GM12878 (cell line): ENCODE data around the gene ENG. TPM values are rescaled to one million over a fixed set of nuclear protein-coding genes. Genes with fewer than 3 reads are reported as not detected.

Experiments
- ATAC-seq: fragments of 200-7000 bp; cut with Tn5 transposase; 3 replicates; pipeline ENCODE4 v1.9.1; 2020; ENCODE audit warnings: mild to moderate bottlenecking, moderate library complexity
- BruUV-seq: library from RNA; stranded (reverse); fragments of 400-500 nt; replicated peaks from 2 replicates; lab custom pipeline; 2021; lab: Mats Ljungman, UMichigan
- CTCF ChIA-PET: fragments of 300-600 bp; sonication (Branson Sonifier 250); formaldehyde crosslinking; extraction: SDS; loops from one replicate; lab custom pipeline; 2021; ENCODE audit warnings: inconsistent platforms; lab: Yijun Ruan, JAX
- POLR2A ChIA-PET: fragments of 350-600 bp; formaldehyde crosslinking; extraction: SDS; loops from one replicate; lab custom pipeline; 2021; ENCODE audit warnings: inconsistent platforms; lab: Charles Lee
- RAD21 ChIA-PET: fragments of 300-600 bp; sonication (Branson Sonifier 250); formaldehyde crosslinking; loops from one replicate; lab custom pipeline; 2023; ENCODE audit warnings: antibody characterized with exemption; ENCODE audit not compliant: unreplicated experiment; lab: Charles Lee
- SMC1A ChIA-PET: fragments of 300-600 bp; sonication (Branson Sonifier 250); formaldehyde crosslinking; loops from one replicate; lab custom pipeline; 2023; ENCODE audit not compliant: unreplicated experiment, uncharacterized antibody; lab: Charles Lee
- DNase-seq: peaks from one replicate; pipeline ENCODE4 v3.0.0-alpha.2; 2011; ENCODE audit warnings: low read depth, low spot score
- FAIRE-seq: peaks from 3 replicates; lab custom pipeline; 2011; peaks lifted over from hg19 to GRCh38; lab: Jason Lieb, UNC
- H2AFZ ChIP-seq: 2 replicates; pipeline ENCODE4 v1.6.0; 2011; ENCODE audit warnings: low read depth, low read length, control low read depth; ENCODE audit not compliant: control insufficient read depth
- H3K27ac ChIP-seq: 2 replicates; pipeline ENCODE4 v1.5.1; 2011; ENCODE audit warnings: control low read depth; ENCODE audit not compliant: control insufficient read depth, insufficient read depth
- H3K27me3 ChIP-seq, 2 experiments: replicated peaks in 1 of 2; 2 replicates each; pipeline versions ENCODE4 v1.6.0 to v1.6.1; 2011; ENCODE audit warnings: low read length in 1 of 2; ENCODE audit not compliant: control insufficient read depth in 2 of 2, insufficient read depth in 2 of 2
- H3K36me3 ChIP-seq, 2 experiments: 2 replicates each; pipeline ENCODE4 v1.5.1; 2011; ENCODE audit warnings: low read length in 1 of 2; ENCODE audit not compliant: control insufficient read depth in 2 of 2, insufficient read depth in 2 of 2
- H3K4me1 ChIP-seq: 2 replicates; pipeline ENCODE4 v1.6.1; 2011; ENCODE audit warnings: mild to moderate bottlenecking, low read length, moderate library complexity, mixed read lengths; ENCODE audit not compliant: control insufficient read depth, insufficient read depth
- H3K4me2 ChIP-seq: 2 replicates; pipeline ENCODE4 v1.6.0; 2011; ENCODE audit warnings: control low read depth; ENCODE audit not compliant: control insufficient read depth, insufficient read depth
- H3K4me3 ChIP-seq: fragments of 200-600 bp; sonication (generic); 2 replicates; pipeline ENCODE4 v1.5.1; 2016
- H3K79me2 ChIP-seq: 2 replicates; pipeline ENCODE4 v1.6.0; 2011; ENCODE audit warnings: low read length; ENCODE audit not compliant: control insufficient read depth, insufficient read depth
- H3K9ac ChIP-seq: 2 replicates; pipeline ENCODE4 v1.8.0; 2011; ENCODE audit warnings: low read length, control low read depth, mixed read lengths; ENCODE audit not compliant: control insufficient read depth, insufficient read depth
- H3K9me3 ChIP-seq: replicated peaks from 3 replicates; pipeline ENCODE4 v1.5.1; 2011; ENCODE audit warnings: mild to moderate bottlenecking, low read length; ENCODE audit not compliant: control insufficient read depth, insufficient read depth
- H4K20me1 ChIP-seq: 2 replicates; pipeline ENCODE4 v1.6.0; 2011; ENCODE audit not compliant: control insufficient read depth, insufficient read depth
- BACH1 ChIP-seq: fragments of 450-650 bp; IDR thresholded peaks from 2 replicates; pipeline ENCODE4 v1.6.1; 2017; ENCODE audit warnings: mild to moderate bottlenecking, borderline replicate concordance
- BCL11A ChIP-seq: IDR thresholded peaks from 2 replicates; pipeline ENCODE4 v1.6.1; 2011; ENCODE audit warnings: low read depth, low read length
- IKZF2 ChIP-seq, 2 experiments: fragments of 450-650 bp; IDR thresholded peaks; 2 replicates each; pipeline ENCODE4 v1.6.1; 2017; ENCODE audit warnings: mild to moderate bottlenecking in 2 of 2, moderate library complexity in 2 of 2
- IRF3 ChIP-seq: fragments of 450-650 bp; IDR thresholded peaks from 2 replicates; pipeline ENCODE4 v1.6.1; 2014; ENCODE audit warnings: mild to moderate bottlenecking
- KLF5 ChIP-seq: fragments of 450-650 bp; IDR thresholded peaks from 2 replicates; pipeline ENCODE4 v1.6.1; 2014; ENCODE audit warnings: mild to moderate bottlenecking; ENCODE audit not compliant: partially characterized antibody
- MTA3 ChIP-seq: IDR thresholded peaks from 2 replicates; pipeline ENCODE4 v1.6.1; 2012; ENCODE audit warnings: low read length, inconsistent platforms, borderline replicate concordance
- PAX5 ChIP-seq: IDR thresholded peaks from 2 replicates; pipeline ENCODE4 v1.6.1; 2011; ENCODE audit warnings: low read depth, low read length, borderline replicate concordance
- PML ChIP-seq: IDR thresholded peaks from 2 replicates; pipeline ENCODE4 v1.6.1; 2012; ENCODE audit warnings: low read length, inconsistent platforms
- POLR2A ChIP-seq: IDR thresholded peaks from 2 replicates; pipeline ENCODE4 v1.6.1; 2011; ENCODE audit warnings: low read depth, mild to moderate bottlenecking, low read length
- POLR2AphosphoS2 ChIP-seq: IDR thresholded peaks from 2 replicates; pipeline ENCODE4 v1.6.1; 2011; ENCODE audit warnings: low read depth, mild to moderate bottlenecking, low read length, improper control_type of control experiment, moderate library complexity
- POLR2AphosphoS5 ChIP-seq: IDR thresholded peaks from 2 replicates; pipeline ENCODE4 v1.6.1; 2011; ENCODE audit warnings: mild to moderate bottlenecking, low read length, inconsistent platforms
- SIX5 ChIP-seq: IDR thresholded peaks from 2 replicates; pipeline ENCODE4 v1.6.1; 2011; ENCODE audit warnings: mild to moderate bottlenecking, low read depth, low read length, moderate library complexity; ENCODE audit not compliant: severe bottlenecking
- SMAD1 ChIP-seq: fragments of 450-650 bp; IDR thresholded peaks from 2 replicates; pipeline ENCODE4 v1.6.1; 2018; ENCODE audit warnings: mild to moderate bottlenecking, low read depth; ENCODE audit not compliant: partially characterized antibody
- SMAD5 ChIP-seq: IDR thresholded peaks from 2 replicates; pipeline ENCODE4 v1.6.1; 2016; ENCODE audit warnings: antibody characterized with exemption, low read depth
- SMARCA5 ChIP-seq: fragments of 450-650 bp; IDR thresholded peaks from 2 replicates; pipeline ENCODE4 v1.6.1; 2017; ENCODE audit warnings: mild to moderate bottlenecking
- SMC3 ChIP-seq: IDR thresholded peaks from 2 replicates; pipeline ENCODE4 v1.6.1; 2011; ENCODE audit warnings: low read length, improper control_type of control experiment, borderline replicate concordance
- TCF3 ChIP-seq: IDR thresholded peaks from 2 replicates; pipeline ENCODE4 v1.6.1; 2012; ENCODE audit warnings: low read depth, mild to moderate bottlenecking, low read length, borderline replicate concordance; ENCODE audit not compliant: insufficient read depth
- ZNF384 ChIP-seq: IDR thresholded peaks from 2 replicates; pipeline ENCODE4 v1.6.1; 2012; ENCODE audit warnings: low read depth, mild to moderate bottlenecking, low read length, improper control_type of control experiment, borderline replicate concordance
- ZNF622 ChIP-seq: fragments of 450-650 bp; IDR thresholded peaks from 2 replicates; pipeline ENCODE4 v1.6.1; 2017; ENCODE audit warnings: mild to moderate bottlenecking, inconsistent platforms
- WGBS: methylation state at CpG from one replicate; pipeline ENCODE4 v1.1.6; 2016; ENCODE audit warnings: low lambda C conversion rate; ENCODE audit not compliant: insufficient replicate concordance, insufficient coverage; ENCODE audit errors: missing lambda C conversion rate; 5-methylcytosine and 5-hydroxymethylcytosine counted together
- in situ Hi-C: fragments of 300-500 bp; cut with MboI; formaldehyde crosslinking; loops from 9 replicates; pipeline ENCODE4 v1.14.3; 2018; ENCODE audit warnings: mixed read lengths
- intact Hi-C: fragments of 100-400 bp; cut with micrococcal nuclease; formaldehyde crosslinking; loops from one replicate; pipeline ENCODE4 v1.14.2; 2022; ENCODE audit not compliant: unreplicated experiment
- polyA plus RNA-seq, 11 experiments: library from polyadenylated mRNA; depleted of rRNA in 4 of 11; unstranded in 6 of 11; stranded (reverse) in 5 of 11; fragments of >200 nt; fragmentation: Nextera tagmentation in 4 of 11; fragmentation: Illumina TruSeq in 1 of 11; extraction: Ambion mirVana in 4 of 11; extraction: Trizol in 1 of 11; gene quantifications; 1 replicate in 1 of 11; 2 replicates in 10 of 11; pipeline versions ENCODE4 v1.2.1 to v1.2.3, GENCODE V29; 2011 to 2016; ENCODE audit warnings: inconsistent platforms in 2 of 11, missing spikeins in 2 of 11, low read depth in 1 of 11
- total RNA-seq, 4 experiments: library from RNA; depleted of rRNA in 3 of 4; stranded (reverse); fragments of >200 nt in 3 of 4; fragmentation: Illumina TruSeq in 1 of 4; extraction: Trizol in 1 of 4; gene quantifications; 2 replicates each; pipeline versions ENCODE4 v1.2.1 to v1.2.3, GENCODE V29; 2013 to 2021
- TF ChIP-seq, protein P1 (sequence below): IDR thresholded peaks from 2 replicates; pipeline ENCODE4 v1.6.1; 2011; ENCODE audit warnings: mild to moderate bottlenecking, low read depth, low read length, moderate library complexity; ENCODE audit not compliant: insufficient replicate concordance
- TF ChIP-seq, protein P2 (sequence below): fragments of 450-650 bp; IDR thresholded peaks from 2 replicates; pipeline ENCODE4 v1.6.1; 2017; ENCODE audit warnings: low read depth, mild to moderate bottlenecking, moderate library complexity

ENG gene
- total and polyA plus RNA-seq, 10 of the 15 experiments (the other 5 are each of a cell fraction or from before 2014, with no cell fraction given) = 0.14 to 10.1 (median 2.0) TPM

GRCh38 chr9:127796852-127797370 is 57.5 kb downstream of the ENG start (continued):
- TF ChIP-seq ZNF384 (peak; percentile 67), SMC3 (no peak), ZNF622 (no peak), IKZF2 (IDR thresholded peaks at IDR 0.05) (peak; percentile 74 to 83), SMARCA5 (no peak), TCF3 (0 out of 2 replicates have a peak, but pooled peaks have one; percentile 19), SMAD1 (no peak), BCL11A (no peak)

DNA sequence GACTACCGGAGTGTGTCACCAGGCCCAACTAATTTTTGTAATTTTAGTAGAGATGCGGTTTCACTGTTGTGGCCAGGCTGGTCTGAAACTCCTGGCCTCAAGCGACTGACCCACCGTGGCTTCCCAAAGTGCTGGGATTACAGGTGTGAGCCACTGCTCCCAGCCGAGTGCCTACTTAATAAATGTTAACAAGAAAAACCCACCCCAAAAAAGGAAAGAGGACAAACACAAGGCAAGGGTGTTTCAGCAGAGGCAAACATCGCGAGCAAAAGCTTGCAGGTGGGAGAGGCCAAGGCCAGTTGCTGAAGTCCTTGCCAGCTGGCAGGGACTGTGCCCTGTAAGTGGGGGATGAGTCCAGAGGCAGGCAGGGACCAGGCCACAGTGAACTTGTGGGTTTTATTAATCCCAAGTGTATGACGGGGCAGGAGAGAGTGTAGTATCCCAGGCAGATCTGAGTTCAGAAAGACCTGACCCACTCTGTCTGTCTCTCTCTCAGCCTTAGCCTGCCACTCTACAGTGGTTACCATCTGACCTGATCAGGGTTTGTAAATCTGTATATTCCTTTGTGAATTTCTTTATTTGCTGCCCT is 58.1 kb downstream of the ENG start:
- Histone ChIP-seq H3K9ac (peak overlapping the region; percentile 8; the same call in 1 of the 2 replicates), H3K27me3 (no peaks in the 10 kb centered on the region), H3K79me2 (no peaks in the 10 kb centered on the region), H2AFZ (no peak overlapping the region), H4K20me1 (no peaks in the 10 kb centered on the region), H3K27ac (no peak overlapping the region; the same call in 1 of the 2 replicates), H3K36me3 (peaks cover 5 to 8% of the 10 kb centered on the region in 2 experiments; a peak in 2 of 4 replicates), H3K4me3 (no peak overlapping the region), H3K4me1 (peaks cover 21% of the 10 kb centered on the region), H3K4me2 (no peak overlapping the region), H3K9me3 (no peaks in the 10 kb centered on the region)
- POLR2A ChIA-PET = interaction anchor here (0.6 to 1.7 kb wide), 3 partner anchors 12 to 106 kb away, joined by 4 to 5 read pairs (median 4); no protein-coding TSS in a partner anchor
- no peak for FAIRE-seq
- SMC1A ChIA-PET = interaction anchor here (1.1 kb wide), 1 partner anchor 34 kb away, joined by 3 read pairs; no protein-coding TSS in a partner anchor
- intact Hi-C loops (no loop called here), in situ Hi-C loops (no loop called here)
- no peak for DNase-seq
- ATAC-seq = peak; percentile 63
- no TSS peak for BruUV-seq
- RAD21 ChIA-PET = interaction anchor here (0.6 kb wide), 1 partner anchor 123 kb away, joined by 3 read pairs; no protein-coding TSS in a partner anchor
- CTCF ChIA-PET = interaction anchor here (1.0 to 1.8 kb wide), 3 partner anchors 20 to 73 kb away, joined by 3 to 7 read pairs (median 3); partner anchors contain the start of gene TOR2A
- 63% methylated on average over 8 of the region's 8 CpGs for WGBS
- TF ChIP-seq, protein P1, sequence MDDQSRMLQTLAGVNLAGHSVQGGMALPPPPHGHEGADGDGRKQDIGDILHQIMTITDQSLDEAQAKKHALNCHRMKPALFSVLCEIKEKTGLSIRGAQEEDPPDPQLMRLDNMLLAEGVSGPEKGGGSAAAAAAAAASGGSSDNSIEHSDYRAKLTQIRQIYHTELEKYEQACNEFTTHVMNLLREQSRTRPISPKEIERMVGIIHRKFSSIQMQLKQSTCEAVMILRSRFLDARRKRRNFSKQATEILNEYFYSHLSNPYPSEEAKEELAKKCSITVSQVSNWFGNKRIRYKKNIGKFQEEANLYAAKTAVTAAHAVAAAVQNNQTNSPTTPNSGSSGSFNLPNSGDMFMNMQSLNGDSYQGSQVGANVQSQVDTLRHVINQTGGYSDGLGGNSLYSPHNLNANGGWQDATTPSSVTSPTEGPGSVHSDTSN = no peak
- TF ChIP-seq SMAD5 = no peak
- TF ChIP-seq KLF5 = no peak
- no peak for TF ChIP-seq SIX5
- TF ChIP-seq, protein P2, sequence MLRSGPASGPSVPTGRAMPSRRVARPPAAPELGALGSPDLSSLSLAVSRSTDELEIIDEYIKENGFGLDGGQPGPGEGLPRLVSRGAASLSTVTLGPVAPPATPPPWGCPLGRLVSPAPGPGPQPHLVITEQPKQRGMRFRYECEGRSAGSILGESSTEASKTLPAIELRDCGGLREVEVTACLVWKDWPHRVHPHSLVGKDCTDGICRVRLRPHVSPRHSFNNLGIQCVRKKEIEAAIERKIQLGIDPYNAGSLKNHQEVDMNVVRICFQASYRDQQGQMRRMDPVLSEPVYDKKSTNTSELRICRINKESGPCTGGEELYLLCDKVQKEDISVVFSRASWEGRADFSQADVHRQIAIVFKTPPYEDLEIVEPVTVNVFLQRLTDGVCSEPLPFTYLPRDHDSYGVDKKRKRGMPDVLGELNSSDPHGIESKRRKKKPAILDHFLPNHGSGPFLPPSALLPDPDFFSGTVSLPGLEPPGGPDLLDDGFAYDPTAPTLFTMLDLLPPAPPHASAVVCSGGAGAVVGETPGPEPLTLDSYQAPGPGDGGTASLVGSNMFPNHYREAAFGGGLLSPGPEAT = no peak
- TF ChIP-seq PAX5 = no peak
- no peak; the same call in 1 of the 2 replicates for TF ChIP-seq POLR2AphosphoS2
- TF ChIP-seq IRF3 = no peak
- no peak for TF ChIP-seq BACH1
- no peak for TF ChIP-seq MTA3
- 0 out of 2 replicates have a peak, but pooled peaks have one; percentile 55 for TF ChIP-seq PML
- peak; percentile 48; the same call in 1 of the 2 replicates for TF ChIP-seq POLR2A
- 0 out of 2 replicates have a peak, but pooled peaks have one; percentile 7 for TF ChIP-seq POLR2AphosphoS5
